K562 (cell line): ENCODE results near the gene PHETA1. TPM values are rescaled to one million over a fixed set of nuclear protein-coding genes. Genes with fewer than 3 reads are reported as not detected.

Experiments
- ARNT ChIP-seq, 2 experiments: fragments of 450-650 bp; IDR thresholded peaks; 2 replicates each; pipeline ENCODE4 v1.6.1; 2016; ENCODE audit warnings: mild to moderate bottlenecking in 1 of 2
- BCL6 ChIP-seq: fragments of 250-450 bp; sonication (Bioruptor Pico); IDR thresholded peaks from 2 replicates; pipeline ENCODE4 v1.4.0; 2020
- CBFA2T3 ChIP-seq: fragments of 450-650 bp; IDR thresholded peaks from 2 replicates; pipeline ENCODE4 v1.6.1; 2017
- FOXA3 ChIP-seq, 2 experiments: fragments of 450-650 bp in 1 of 2; sonication (generic) in 1 of 2; formaldehyde crosslinking; IDR thresholded peaks in 1 of 2; conservative IDR thresholded peaks in 1 of 2; 2 replicates each; pipeline versions ENCODE4 v1.4.0 to v1.8.0; 2020 to 2022; ENCODE audit warnings: mild to moderate bottlenecking in 2 of 2, missing genetic modification reagents in 1 of 2
- FOXK2 ChIP-seq, 2 experiments: fragments of 450-650 bp; IDR thresholded peaks in 1 of 2; conservative IDR thresholded peaks in 1 of 2; 2 replicates each; pipeline ENCODE4 v1.6.1; 2016; ENCODE audit warnings: low read depth in 2 of 2, mild to moderate bottlenecking in 1 of 2
- GATA2 ChIP-seq: sonication (generic); formaldehyde crosslinking; IDR thresholded peaks from 2 replicates; pipeline ENCODE4 v1.4.0; 2020; ENCODE audit warnings: mild to moderate bottlenecking, missing genetic modification reagents
- GATAD2A ChIP-seq: fragments of 450-650 bp; IDR thresholded peaks from 2 replicates; pipeline ENCODE4 v1.6.1; 2017
- MTA3 ChIP-seq: fragments of 450-650 bp; formaldehyde crosslinking; IDR thresholded peaks from 2 replicates; pipeline ENCODE4 v1.6.1; 2017; ENCODE audit warnings: mild to moderate bottlenecking, borderline replicate concordance
- NFIC ChIP-seq: fragments of 450-650 bp; IDR thresholded peaks from 2 replicates; pipeline ENCODE4 v1.6.1; 2017; ENCODE audit warnings: mild to moderate bottlenecking, inconsistent platforms
- PHF8 ChIP-seq: fragments of 200-600 bp; sonication (generic); IDR thresholded peaks from 2 replicates; pipeline ENCODE4 v1.6.1; 2012; ENCODE audit warnings: mixed run types, mild to moderate bottlenecking, inconsistent platforms, low read length, moderate library complexity, borderline replicate concordance
- RCOR1 ChIP-seq, 2 experiments: IDR thresholded peaks; 2 replicates each; pipeline ENCODE4 v1.6.1; 2012; ENCODE audit warnings: low read depth in 2 of 2, low read length in 2 of 2, borderline replicate concordance in 1 of 2, improper control_type of control experiment in 1 of 2
- RNF2 ChIP-seq: sonication (generic); IDR thresholded peaks from 2 replicates; pipeline ENCODE4 v1.6.1; 2016
- SMARCC2 ChIP-seq: fragments of 450-650 bp; IDR thresholded peaks from 2 replicates; pipeline ENCODE4 v1.6.1; 2017; ENCODE audit warnings: antibody characterized with exemption, moderate library complexity, mild to moderate bottlenecking, low read depth
- TAF1 ChIP-seq: IDR thresholded peaks from 2 replicates; pipeline ENCODE4 v1.6.1; 2011; ENCODE audit warnings: mild to moderate bottlenecking, low read length, moderate library complexity; ENCODE audit not compliant: insufficient read depth, control insufficient read depth, severe bottlenecking; ENCODE audit errors: extremely low read depth
- ZNF140 ChIP-seq: fragments of 250-450 bp; sonication (Bioruptor Pico); IDR thresholded peaks from 2 replicates; pipeline ENCODE4 v1.8.0; 2021; ENCODE audit warnings: moderate library complexity, mild to moderate bottlenecking, inconsistent platforms
- ZNF253 ChIP-seq: fragments of 250-450 bp; sonication (Bioruptor Pico); conservative IDR thresholded peaks from 2 replicates; pipeline ENCODE4 v1.6.1; 2021; ENCODE audit warnings: mild to moderate bottlenecking
- ZNF644 ChIP-seq: fragments of 200-800 bp; sonication (Bioruptor generic); IDR thresholded peaks from 2 replicates; pipeline ENCODE4 v1.6.1; 2016; ENCODE audit warnings: low read depth, missing genetic modification characterization, missing compliant biosample characterization
- ZNF740 ChIP-seq, 3 experiments: fragments of 200-800 bp in 1 of 3; sonication (Bioruptor generic) in 1 of 3; sonication (generic) in 1 of 3; formaldehyde crosslinking in 1 of 3; IDR thresholded peaks; 2 replicates each; pipeline versions ENCODE4 v1.6.1 to v1.8.0; 2016 to 2022; ENCODE audit warnings: mild to moderate bottlenecking in 2 of 3, missing compliant biosample characterization in 2 of 3, missing genetic modification characterization in 2 of 3, missing genetic modification reagents in 1 of 3
- polyA plus RNA-seq, 8 experiments: library from polyadenylated mRNA; depleted of rRNA in 4 of 8; stranded (reverse) in 5 of 8; unstranded in 3 of 8; fragments of >200 nt; fragmentation: Nextera tagmentation in 2 of 8; fragmentation: Illumina TruSeq in 1 of 8; extraction: Ambion mirVana in 2 of 8; extraction: Trizol in 1 of 8; gene quantifications; 2 replicates each; pipeline versions ENCODE4 v1.2.1 to v1.2.3, GENCODE V29; 2011 to 2014; ENCODE audit warnings: inconsistent platforms in 1 of 8, missing spikeins in 1 of 8
- total RNA-seq, 7 experiments: library from RNA; depleted of rRNA in 6 of 7; stranded (reverse); fragments of >200 nt in 6 of 7; fragmentation: Illumina TruSeq in 2 of 7; extraction: Trizol in 2 of 7; gene quantifications; 2 replicates each; pipeline versions ENCODE4 v1.2.1 to v1.2.3, GENCODE V29; 2011 to 2021; ENCODE audit warnings: low replicate concordance in 1 of 7
- TF ChIP-seq, protein P1 (sequence below): fragments of 250-450 bp; sonication (Bioruptor Pico); IDR thresholded peaks from 2 replicates; pipeline ENCODE4 v1.4.0; 2020; ENCODE audit warnings: mild to moderate bottlenecking, moderate library complexity, borderline replicate concordance
- TF ChIP-seq, protein P2 (sequence below), 2 experiments: IDR thresholded peaks; 2 replicates each; pipeline ENCODE4 v1.6.1; 2011; ENCODE audit warnings: borderline replicate concordance in 1 of 2, control low read depth in 1 of 2, low read depth in 1 of 2, low read length in 1 of 2, mild to moderate bottlenecking in 1 of 2, mixed read lengths in 1 of 2, moderate library complexity in 1 of 2; ENCODE audit not compliant: insufficient read depth in 1 of 2, insufficient read length in 1 of 2, poor library complexity in 1 of 2, severe bottlenecking in 1 of 2; ENCODE audit errors: extremely low read depth in 1 of 2

PHETA1 gene
- total and polyA plus RNA-seq, 9 of the 15 experiments (the other 6 are each of a cell fraction or from before 2014, with no cell fraction given): 0.03 to 12.4 (median 3.0) TPM

DNA sequence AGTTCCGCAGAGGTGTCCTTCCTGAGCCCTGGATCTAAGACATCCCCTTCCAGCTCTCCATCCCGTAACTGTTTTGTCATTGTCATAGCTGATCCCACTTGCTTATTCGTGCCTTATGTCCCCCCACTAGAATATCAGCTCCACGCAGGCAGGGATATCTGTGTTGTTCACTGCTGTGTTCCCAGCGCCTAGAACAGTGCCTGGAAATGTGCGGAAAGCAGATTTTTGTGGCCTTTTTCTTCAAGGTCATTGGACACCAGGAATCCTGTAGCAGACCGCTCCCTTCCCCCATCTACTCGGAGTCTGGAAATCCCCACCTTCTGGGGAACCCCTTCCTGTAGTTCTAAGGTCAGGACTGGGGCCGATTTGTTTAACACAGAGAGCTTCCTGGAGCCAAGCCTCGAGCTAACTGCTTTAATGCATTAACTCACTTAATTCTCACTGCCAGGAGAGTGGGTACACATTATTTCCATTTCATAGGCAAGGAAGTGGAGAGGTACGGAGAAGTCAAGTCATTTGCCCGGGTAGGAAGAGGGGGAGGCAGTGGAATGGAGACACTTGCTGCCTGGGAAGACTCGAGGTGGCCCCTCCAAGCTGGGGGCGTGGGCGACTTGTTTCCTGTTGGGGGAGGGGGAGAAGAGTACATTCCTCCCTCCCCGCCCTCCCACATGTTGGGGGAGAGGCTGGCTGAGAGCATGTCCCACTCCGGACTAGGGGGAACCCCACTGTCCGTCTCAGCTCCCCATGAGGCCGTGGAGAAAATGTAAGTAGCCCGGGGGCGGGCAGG lies 35.7 kb upstream of the PHETA1 start (continued):
- TF ChIP-seq GATA2 (no peak), ZNF140 (CRISPR knock-in tag) (0 out of 2 replicates have a peak, but pooled peaks have one; percentile 21), ARNT (IDR thresholded peaks at IDR 0.05) (peak in 1 of 2 experiments; percentile 81; a peak in 2 of 4 replicates), TAF1 (peak; percentile 51), ZNF644 (tag) (peak; percentile 76; the same call in 1 of the 2 replicates), GATAD2A (peak; percentile 37; the same call in 1 of the 2 replicates), PHF8 (no peak), SMARCC2 (no peak), MTA3 (0 out of 2 replicates have a peak, but pooled peaks have one; percentile 9), NFIC (peak; percentile 5; the same call in 1 of the 2 replicates), CBFA2T3 (peak; percentile 33; the same call in 1 of the 2 replicates), RCOR1 (IDR thresholded peaks at IDR 0.05; ENCODE audit: borderline replicate concordance in 1 of 2, low read depth in 2 of 2, low read length in 2 of 2) (0 out of 4 replicates have a peak, but pooled peaks of 1 of the 2 experiments have one; percentile 15), ZNF740 (CRISPR knock-in tag; IDR thresholded peaks at IDR 0.05) (peak; percentile 81), ZNF740 (tag; IDR thresholded peaks at IDR 0.05) (no peak; a peak in 1 of 4 replicates), BCL6 (0 out of 2 replicates have a peak, but pooled peaks have one; percentile 50), RNF2 (peak; percentile 71), FOXA3 (CRISPR knock-in tag; conservative IDR thresholded peaks at IDR 0.05 in 1 of 2, IDR thresholded peaks at IDR 0.05 in 1 of 2) (0 out of 4 replicates have a peak, but pooled peaks of 1 of the 2 experiments have one; percentile 17), ZNF253 (CRISPR knock-in tag) (no peak), FOXK2 (conservative IDR thresholded peaks at IDR 0.05 in 1 of 2, IDR thresholded peaks at IDR 0.05 in 1 of 2; ENCODE audit: low read depth in 2 of 2) (peak in 1 of 2 experiments; percentile 15; a peak in 1 of 4 replicates)
- TF ChIP-seq, protein P1, sequence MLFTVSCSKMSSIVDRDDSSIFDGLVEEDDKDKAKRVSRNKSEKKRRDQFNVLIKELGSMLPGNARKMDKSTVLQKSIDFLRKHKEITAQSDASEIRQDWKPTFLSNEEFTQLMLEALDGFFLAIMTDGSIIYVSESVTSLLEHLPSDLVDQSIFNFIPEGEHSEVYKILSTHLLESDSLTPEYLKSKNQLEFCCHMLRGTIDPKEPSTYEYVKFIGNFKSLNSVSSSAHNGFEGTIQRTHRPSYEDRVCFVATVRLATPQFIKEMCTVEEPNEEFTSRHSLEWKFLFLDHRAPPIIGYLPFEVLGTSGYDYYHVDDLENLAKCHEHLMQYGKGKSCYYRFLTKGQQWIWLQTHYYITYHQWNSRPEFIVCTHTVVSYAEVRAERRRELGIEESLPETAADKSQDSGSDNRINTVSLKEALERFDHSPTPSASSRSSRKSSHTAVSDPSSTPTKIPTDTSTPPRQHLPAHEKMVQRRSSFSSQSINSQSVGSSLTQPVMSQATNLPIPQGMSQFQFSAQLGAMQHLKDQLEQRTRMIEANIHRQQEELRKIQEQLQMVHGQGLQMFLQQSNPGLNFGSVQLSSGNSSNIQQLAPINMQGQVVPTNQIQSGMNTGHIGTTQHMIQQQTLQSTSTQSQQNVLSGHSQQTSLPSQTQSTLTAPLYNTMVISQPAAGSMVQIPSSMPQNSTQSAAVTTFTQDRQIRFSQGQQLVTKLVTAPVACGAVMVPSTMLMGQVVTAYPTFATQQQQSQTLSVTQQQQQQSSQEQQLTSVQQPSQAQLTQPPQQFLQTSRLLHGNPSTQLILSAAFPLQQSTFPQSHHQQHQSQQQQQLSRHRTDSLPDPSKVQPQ (CRISPR knock-in tag): no peak
- TF ChIP-seq, protein P2, sequence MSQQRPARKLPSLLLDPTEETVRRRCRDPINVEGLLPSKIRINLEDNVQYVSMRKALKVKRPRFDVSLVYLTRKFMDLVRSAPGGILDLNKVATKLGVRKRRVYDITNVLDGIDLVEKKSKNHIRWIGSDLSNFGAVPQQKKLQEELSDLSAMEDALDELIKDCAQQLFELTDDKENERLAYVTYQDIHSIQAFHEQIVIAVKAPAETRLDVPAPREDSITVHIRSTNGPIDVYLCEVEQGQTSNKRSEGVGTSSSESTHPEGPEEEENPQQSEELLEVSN (IDR thresholded peaks at IDR 0.05; ENCODE audit: borderline replicate concordance in 1 of 2, extremely low read depth in 1 of 2, insufficient read depth in 1 of 2, insufficient read length in 1 of 2, low read depth in 1 of 2, low read length in 1 of 2, poor library complexity in 1 of 2, severe bottlenecking in 1 of 2): peak in 1 of 2 experiments; percentile 51
